AG04450 (cell line): Measurements from ENCODE around the gene COL13A1. TPM values are rescaled to one million over a fixed set of nuclear protein-coding genes. Genes with fewer than 3 reads are reported as not detected.

Source experiments
- CTCF ChIA-PET: fragments of 300-600, 350-600 bp; formaldehyde crosslinking; extraction: SDS; loops from one replicate; lab custom pipeline; 2022; ENCODE audit warnings: antibody characterized with exemption, inconsistent platforms; lab: Charles Lee
- POLR2A ChIA-PET: fragments of 350-600 bp; formaldehyde crosslinking; extraction: SDS; loops from one replicate; lab custom pipeline; 2021; ENCODE audit warnings: antibody characterized with exemption, inconsistent platforms; lab: Yijun Ruan, JAX
- DNase-seq: peaks from one replicate; pipeline ENCODE4 v3.0.0-alpha.2; 2011; ENCODE audit warnings: low read depth, low spot score
- H3K27ac ChIP-seq: one replicate; pipeline ENCODE4 v1.5.1; 2012; ENCODE audit warnings: low read depth, low read length, control low read depth
- H3K27me3 ChIP-seq: one replicate; pipeline ENCODE4 v1.6.0; 2012; ENCODE audit warnings: low read length; ENCODE audit not compliant: control insufficient read depth, insufficient read depth
- H3K4me3 ChIP-seq: 2 replicates; pipeline ENCODE4 v1.5.1; 2011; ENCODE audit warnings: mild to moderate bottlenecking, low read depth, low read length, control low read depth
- H3K9me3 ChIP-seq: 2 replicates; pipeline ENCODE4 v1.5.1; 2012; ENCODE audit warnings: low read length; ENCODE audit not compliant: control insufficient read depth, insufficient read depth
- polyA plus RNA-seq: library from polyadenylated mRNA; depleted of rRNA; stranded (reverse); fragments of >200 nt; gene quantifications from 2 replicates; pipeline ENCODE4 v1.2.3, GENCODE V29; 2011
- TF ChIP-seq, protein P1 (sequence below): IDR thresholded peaks from 2 replicates; pipeline ENCODE4 v1.5.1; 2011; ENCODE audit warnings: low read depth, low read length, control low read depth, inconsistent platforms

The COL13A1 gene
- polyA plus RNA-seq, 1 experiment = 13.1 TPM

DNA sequence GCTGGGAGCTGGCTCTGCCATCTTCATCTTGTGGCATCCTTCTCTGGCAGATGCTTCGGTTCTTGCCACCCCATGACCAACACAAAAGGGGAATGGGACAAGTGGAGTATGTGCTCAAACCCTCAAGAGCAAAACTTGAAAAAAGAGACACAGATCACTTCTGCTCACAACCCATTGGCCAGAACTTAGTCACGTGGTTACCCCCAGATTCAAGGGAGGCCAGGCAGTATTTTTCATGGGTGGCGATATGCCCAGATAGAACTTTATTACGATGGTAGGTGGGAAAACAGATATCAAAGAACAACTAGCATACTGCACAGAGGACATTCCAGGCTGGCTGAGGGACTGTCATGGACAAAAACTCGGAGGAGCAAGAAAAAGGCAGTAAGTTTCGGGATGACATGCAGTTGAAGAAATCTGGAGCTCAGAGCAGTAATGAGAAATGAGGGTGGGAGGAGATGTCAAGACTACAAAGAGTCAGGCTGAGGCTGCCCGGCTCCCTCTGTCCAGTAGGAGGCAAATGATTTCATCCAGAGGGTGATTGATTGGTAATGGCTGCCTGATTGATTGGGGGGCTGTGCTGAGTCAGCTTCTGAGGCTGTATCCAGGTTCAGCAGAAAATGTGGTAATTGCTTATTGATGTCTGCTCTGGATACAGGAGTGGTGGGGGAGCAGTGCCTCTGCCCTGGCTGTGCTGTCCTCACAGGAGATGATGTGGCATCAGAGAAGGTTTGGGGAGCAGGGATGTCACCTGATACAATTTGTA lies 25.3 kb downstream of the COL13A1 start:
- Histone ChIP-seq H3K9me3 (no peaks in the 10 kb centered on the region), H3K27ac (no peak overlapping the region), H3K4me3 (no peak overlapping the region), H3K27me3 (no peaks in the 10 kb centered on the region)
- CTCF ChIA-PET = interaction anchor here (1.3 kb wide), 1 partner anchor 27 kb away, joined by 3 read pairs; no protein-coding TSS in a partner anchor
- DNase-seq = no peak
- POLR2A ChIA-PET = no interaction called here
- TF ChIP-seq, protein P1, sequence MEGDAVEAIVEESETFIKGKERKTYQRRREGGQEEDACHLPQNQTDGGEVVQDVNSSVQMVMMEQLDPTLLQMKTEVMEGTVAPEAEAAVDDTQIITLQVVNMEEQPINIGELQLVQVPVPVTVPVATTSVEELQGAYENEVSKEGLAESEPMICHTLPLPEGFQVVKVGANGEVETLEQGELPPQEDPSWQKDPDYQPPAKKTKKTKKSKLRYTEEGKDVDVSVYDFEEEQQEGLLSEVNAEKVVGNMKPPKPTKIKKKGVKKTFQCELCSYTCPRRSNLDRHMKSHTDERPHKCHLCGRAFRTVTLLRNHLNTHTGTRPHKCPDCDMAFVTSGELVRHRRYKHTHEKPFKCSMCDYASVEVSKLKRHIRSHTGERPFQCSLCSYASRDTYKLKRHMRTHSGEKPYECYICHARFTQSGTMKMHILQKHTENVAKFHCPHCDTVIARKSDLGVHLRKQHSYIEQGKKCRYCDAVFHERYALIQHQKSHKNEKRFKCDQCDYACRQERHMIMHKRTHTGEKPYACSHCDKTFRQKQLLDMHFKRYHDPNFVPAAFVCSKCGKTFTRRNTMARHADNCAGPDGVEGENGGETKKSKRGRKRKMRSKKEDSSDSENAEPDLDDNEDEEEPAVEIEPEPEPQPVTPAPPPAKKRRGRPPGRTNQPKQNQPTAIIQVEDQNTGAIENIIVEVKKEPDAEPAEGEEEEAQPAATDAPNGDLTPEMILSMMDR = peak; percentile 10; the same call in 1 of the 2 replicates

DNA sequence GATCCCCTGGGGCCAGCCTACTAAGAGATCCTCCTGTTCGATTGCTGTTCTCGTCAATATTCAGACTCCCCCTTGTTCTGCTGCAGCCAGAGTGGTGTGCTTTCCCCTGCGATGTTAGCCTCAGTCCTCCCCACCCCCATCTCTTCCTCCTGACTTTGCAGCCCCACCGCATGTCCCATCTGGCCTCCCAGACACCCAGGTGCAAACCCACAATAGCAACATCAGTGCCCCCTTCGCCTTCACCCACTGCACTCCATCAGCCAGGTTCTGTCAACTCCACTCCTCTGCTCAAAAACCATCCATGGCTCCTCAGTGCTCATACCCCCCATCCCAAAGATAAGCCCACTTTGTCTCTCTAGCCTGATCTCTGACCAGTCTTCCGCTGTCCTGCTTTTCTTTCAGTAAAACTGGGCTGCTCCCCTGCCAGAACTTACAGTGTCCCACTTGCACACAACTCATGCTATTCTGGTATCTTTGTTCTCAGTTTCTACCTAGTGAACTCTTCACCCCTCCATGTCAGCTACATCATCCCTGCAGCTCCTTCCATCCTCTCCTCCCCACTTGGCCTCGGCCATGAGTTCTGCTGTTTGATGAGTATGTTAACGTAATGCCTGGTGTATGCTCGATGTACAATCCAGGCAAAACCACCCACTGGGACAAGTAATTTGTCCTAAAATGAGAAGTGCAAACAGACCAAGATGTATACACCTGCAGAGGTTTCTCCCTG lies 26.6 kb downstream of the COL13A1 start:
- Histone ChIP-seq H3K27ac (no peak overlapping the region), H3K9me3 (no peaks in the 10 kb centered on the region), H3K27me3 (no peaks in the 10 kb centered on the region), H3K4me3 (no peak overlapping the region)
- CTCF ChIA-PET = interaction anchor here (1.3 kb wide), 1 partner anchor 29 kb away, joined by 3 read pairs; no protein-coding TSS in a partner anchor
- TF ChIP-seq, protein P1 = no peak
- POLR2A ChIA-PET = no interaction called here
- DNase-seq = no peak

DNA sequence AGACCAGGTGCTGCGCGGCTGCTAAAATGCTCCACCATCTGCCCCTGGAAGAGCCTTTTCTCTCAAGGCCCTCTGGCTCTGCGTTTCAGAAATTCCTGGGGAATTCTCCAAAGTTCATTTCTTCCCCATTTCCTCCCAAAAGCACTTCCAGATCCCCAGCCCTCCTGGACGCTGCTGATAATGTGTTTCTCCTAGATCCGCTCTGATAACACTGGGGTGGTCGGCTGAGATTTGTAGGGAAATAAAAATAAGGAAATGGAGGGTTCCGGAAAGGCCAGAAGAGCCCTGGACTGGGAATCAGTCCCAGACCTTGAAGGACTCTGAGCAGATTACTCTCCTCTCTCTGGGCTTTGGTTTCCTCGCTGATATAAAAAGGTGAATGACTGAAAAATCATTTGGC lies 28.1 kb downstream of the COL13A1 start:
- Histone ChIP-seq H3K27me3 (no peaks in the 10 kb centered on the region), H3K27ac (no peak overlapping the region), H3K4me3 (no peak overlapping the region), H3K9me3 (no peaks in the 10 kb centered on the region)
- TF ChIP-seq, protein P1 = no peak
- POLR2A ChIA-PET = no interaction called here
- CTCF ChIA-PET = interaction anchor here (0.6 kb wide), 1 partner anchor 737 kb away, joined by 4 read pairs; no protein-coding TSS in a partner anchor
- DNase-seq = no peak

GRCh38 chr10:69831231-69831855 lies 29.6 kb downstream of the COL13A1 start:
- no peaks in the 10 kb centered on the region for H3K9me3 ChIP-seq
- ChIA-PET POLR2A (no interaction called here), CTCF (no interaction called here)
- no peak overlapping the region for H3K27ac ChIP-seq
- TF ChIP-seq, protein P1 = no peak
- no peaks in the 10 kb centered on the region for H3K27me3 ChIP-seq
- no peak overlapping the region for H3K4me3 ChIP-seq
- no peak for DNase-seq
